ENCODE data around the gene CCDC18. TPM values are rescaled to one million over a fixed set of nuclear protein-coding genes. Genes with fewer than 3 reads are reported as not detected.

CCDC18 gene
- polyA plus RNA-seq, 1 donor from 2014 or later = 5.7 TPM

DNA sequence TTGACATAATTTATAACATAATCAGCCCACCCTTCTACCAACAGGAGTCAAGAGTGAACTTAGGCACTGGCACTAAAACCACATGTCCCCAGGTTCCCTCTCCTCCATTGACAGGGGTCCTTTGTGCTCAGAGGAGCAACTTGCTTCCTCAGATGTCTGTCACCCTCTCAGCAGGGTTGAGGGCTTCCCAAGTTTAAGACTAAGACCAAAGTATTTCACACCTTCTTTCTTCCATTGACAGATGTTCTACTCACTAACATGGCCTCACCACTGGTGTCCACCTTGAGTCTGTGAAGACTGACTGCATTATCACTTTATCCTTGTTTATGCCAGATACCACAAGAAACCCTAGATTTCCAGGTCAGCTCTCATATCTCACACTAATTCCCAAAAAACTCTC is 56.5 kb downstream of the CCDC18 start:
- H3K9ac ChIP-seq (ENCODE audit: low read length) = no peak overlapping the region
- no peaks in the 10 kb centered on the region for H3F3A ChIP-seq (ENCODE audit: insufficient read depth, low read length, poor library complexity, severe bottlenecking)
- no peaks in the 10 kb centered on the region for H3K27me3 ChIP-seq (ENCODE audit: insufficient read depth, low read depth, low read length)
- H3K4me3 ChIP-seq (ENCODE audit: low read length) = no peak overlapping the region
- TF ChIP-seq, protein P1, sequence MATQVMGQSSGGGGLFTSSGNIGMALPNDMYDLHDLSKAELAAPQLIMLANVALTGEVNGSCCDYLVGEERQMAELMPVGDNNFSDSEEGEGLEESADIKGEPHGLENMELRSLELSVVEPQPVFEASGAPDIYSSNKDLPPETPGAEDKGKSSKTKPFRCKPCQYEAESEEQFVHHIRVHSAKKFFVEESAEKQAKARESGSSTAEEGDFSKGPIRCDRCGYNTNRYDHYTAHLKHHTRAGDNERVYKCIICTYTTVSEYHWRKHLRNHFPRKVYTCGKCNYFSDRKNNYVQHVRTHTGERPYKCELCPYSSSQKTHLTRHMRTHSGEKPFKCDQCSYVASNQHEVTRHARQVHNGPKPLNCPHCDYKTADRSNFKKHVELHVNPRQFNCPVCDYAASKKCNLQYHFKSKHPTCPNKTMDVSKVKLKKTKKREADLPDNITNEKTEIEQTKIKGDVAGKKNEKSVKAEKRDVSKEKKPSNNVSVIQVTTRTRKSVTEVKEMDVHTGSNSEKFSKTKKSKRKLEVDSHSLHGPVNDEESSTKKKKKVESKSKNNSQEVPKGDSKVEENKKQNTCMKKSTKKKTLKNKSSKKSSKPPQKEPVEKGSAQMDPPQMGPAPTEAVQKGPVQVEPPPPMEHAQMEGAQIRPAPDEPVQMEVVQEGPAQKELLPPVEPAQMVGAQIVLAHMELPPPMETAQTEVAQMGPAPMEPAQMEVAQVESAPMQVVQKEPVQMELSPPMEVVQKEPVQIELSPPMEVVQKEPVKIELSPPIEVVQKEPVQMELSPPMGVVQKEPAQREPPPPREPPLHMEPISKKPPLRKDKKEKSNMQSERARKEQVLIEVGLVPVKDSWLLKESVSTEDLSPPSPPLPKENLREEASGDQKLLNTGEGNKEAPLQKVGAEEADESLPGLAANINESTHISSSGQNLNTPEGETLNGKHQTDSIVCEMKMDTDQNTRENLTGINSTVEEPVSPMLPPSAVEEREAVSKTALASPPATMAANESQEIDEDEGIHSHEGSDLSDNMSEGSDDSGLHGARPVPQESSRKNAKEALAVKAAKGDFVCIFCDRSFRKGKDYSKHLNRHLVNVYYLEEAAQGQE (IDR thresholded peaks at IDR 0.05; ENCODE audit: borderline replicate concordance) = no peak
- TF ChIP-seq SMC3 (conservative IDR thresholded peaks at IDR 0.05; ENCODE audit: poor library complexity) (no peak), POLR2AphosphoS5 (IDR thresholded peaks at IDR 0.05) (no peak), TAF1 (IDR thresholded peaks at IDR 0.05; ENCODE audit: low read depth) (no peak), MXI1 (conservative IDR thresholded peaks at IDR 0.05; ENCODE audit: poor library complexity, severe bottlenecking) (no peak), EP300 (conservative IDR thresholded peaks at IDR 0.05; ENCODE audit: poor library complexity, severe bottlenecking) (no peak)
- TF ChIP-seq, protein P2, sequence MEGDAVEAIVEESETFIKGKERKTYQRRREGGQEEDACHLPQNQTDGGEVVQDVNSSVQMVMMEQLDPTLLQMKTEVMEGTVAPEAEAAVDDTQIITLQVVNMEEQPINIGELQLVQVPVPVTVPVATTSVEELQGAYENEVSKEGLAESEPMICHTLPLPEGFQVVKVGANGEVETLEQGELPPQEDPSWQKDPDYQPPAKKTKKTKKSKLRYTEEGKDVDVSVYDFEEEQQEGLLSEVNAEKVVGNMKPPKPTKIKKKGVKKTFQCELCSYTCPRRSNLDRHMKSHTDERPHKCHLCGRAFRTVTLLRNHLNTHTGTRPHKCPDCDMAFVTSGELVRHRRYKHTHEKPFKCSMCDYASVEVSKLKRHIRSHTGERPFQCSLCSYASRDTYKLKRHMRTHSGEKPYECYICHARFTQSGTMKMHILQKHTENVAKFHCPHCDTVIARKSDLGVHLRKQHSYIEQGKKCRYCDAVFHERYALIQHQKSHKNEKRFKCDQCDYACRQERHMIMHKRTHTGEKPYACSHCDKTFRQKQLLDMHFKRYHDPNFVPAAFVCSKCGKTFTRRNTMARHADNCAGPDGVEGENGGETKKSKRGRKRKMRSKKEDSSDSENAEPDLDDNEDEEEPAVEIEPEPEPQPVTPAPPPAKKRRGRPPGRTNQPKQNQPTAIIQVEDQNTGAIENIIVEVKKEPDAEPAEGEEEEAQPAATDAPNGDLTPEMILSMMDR (IDR thresholded peaks at IDR 0.05; ENCODE audit: poor library complexity, severe bottlenecking) = no peak
- H3K27ac ChIP-seq (ENCODE audit: low read length) = no peak overlapping the region
- H3K4me2 ChIP-seq (ENCODE audit: low read length) = no peak overlapping the region
- H3K9me2 ChIP-seq (ENCODE audit: insufficient read depth, low read length) = no peaks in the 10 kb centered on the region
- H2AFZ ChIP-seq (ENCODE audit: low read depth, low read length) = no peak overlapping the region
- H4K20me1 ChIP-seq (ENCODE audit: insufficient read depth) = no peaks in the 10 kb centered on the region
- no peaks in the 10 kb centered on the region for H3K36me3 ChIP-seq (ENCODE audit: insufficient read depth, low read length)
- H3K79me2 ChIP-seq (replicated peaks; ENCODE audit: insufficient read depth, low read length) = no peaks in the 10 kb centered on the region
- no peaks in the 10 kb centered on the region for H3K9me3 ChIP-seq (ENCODE audit: low read length)

DNA sequence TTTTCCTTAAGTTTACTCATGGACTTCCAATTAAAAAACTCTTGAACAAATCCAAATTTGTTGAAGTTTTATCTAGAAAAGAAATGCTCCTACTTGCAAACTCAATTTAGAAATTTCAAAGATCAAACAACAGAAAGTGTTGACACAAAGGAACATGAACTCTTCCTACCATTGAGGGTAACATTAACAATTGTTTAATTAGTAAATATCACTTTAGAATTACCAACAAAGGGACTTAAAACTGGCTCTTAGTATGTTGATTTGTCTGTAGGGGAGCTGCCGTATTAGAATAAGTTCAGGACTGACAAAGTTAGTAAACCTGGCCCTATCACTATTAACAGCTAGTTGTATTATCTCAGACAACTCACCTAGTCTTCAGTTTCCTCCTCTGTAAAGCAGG is 57.9 kb downstream of the CCDC18 start:
- no peaks in the 10 kb centered on the region for H4K20me1 ChIP-seq (ENCODE audit: insufficient read depth)
- H3K9me3 ChIP-seq (ENCODE audit: low read length) = peaks cover 6% of the 10 kb centered on the region
- no peak overlapping the region for H3K4me3 ChIP-seq (ENCODE audit: low read length)
- H3K27ac ChIP-seq (ENCODE audit: low read length) = no peak overlapping the region
- no peaks in the 10 kb centered on the region for H3K79me2 ChIP-seq (replicated peaks; ENCODE audit: insufficient read depth, low read length)
- no peaks in the 10 kb centered on the region for H3K36me3 ChIP-seq (ENCODE audit: insufficient read depth, low read length)
- TF ChIP-seq, protein P2 (IDR thresholded peaks at IDR 0.05; ENCODE audit: poor library complexity, severe bottlenecking) = no peak
- no peak for TF ChIP-seq EZH2 (IDR thresholded peaks at IDR 0.05; ENCODE audit: borderline replicate concordance, insufficient read depth, low read length, poor library complexity, severe bottlenecking)
- TF ChIP-seq, protein P1 (IDR thresholded peaks at IDR 0.05; ENCODE audit: borderline replicate concordance) = no peak
- no peaks in the 10 kb centered on the region for H3K9me2 ChIP-seq (ENCODE audit: insufficient read depth, low read length)
- no peaks in the 10 kb centered on the region for H3F3A ChIP-seq (ENCODE audit: insufficient read depth, low read length, poor library complexity, severe bottlenecking)
- H3K27me3 ChIP-seq (ENCODE audit: insufficient read depth, low read depth, low read length) = no peaks in the 10 kb centered on the region
- H2AFZ ChIP-seq (ENCODE audit: low read depth, low read length) = no peak overlapping the region
- H3K9ac ChIP-seq (ENCODE audit: low read length) = no peak overlapping the region
- H3K4me2 ChIP-seq (ENCODE audit: low read length) = no peak overlapping the region
